GM12801 (cell line): ENCODE measurements around the gene KRT1.

ENCODE experiments used
- CTCF ChIP-seq: IDR thresholded peaks from one replicate; pipeline ENCODE4 v1.5.1; 2011; ENCODE audit warnings: control low read depth; ENCODE audit not compliant: insufficient read length; ENCODE audit errors: extremely low read depth

The KRT1 gene

GRCh38 chr12:52659395-52659794 is 20.8 kb downstream of the KRT1 start:
- no peak for TF ChIP-seq CTCF

GRCh38 chr12:52658196-52658595 is 22.0 kb downstream of the KRT1 start:
- no peak for TF ChIP-seq CTCF

GRCh38 chr12:52657250-52657902 is 22.8 kb downstream of the KRT1 start:
- no peak for TF ChIP-seq CTCF

GRCh38 chr12:52656616-52657015 is 23.6 kb downstream of the KRT1 start:
- no peak for TF ChIP-seq CTCF

- TF ChIP-seq CTCF: no peak
Measured at GRCh38 chr12:52655720-52656124, 24.5 kb downstream of the KRT1 start.

GRCh38 chr12:52655251-52655650 is 25.0 kb downstream of the KRT1 start:
- TF ChIP-seq CTCF: no peak

GRCh38 chr12:52651726-52652261 is 28.4 kb downstream of the KRT1 start, which contains the start of gene KRT2:
TSS of gene KRT2 (minus strand) at chr12:52652211. CDS start at chr12:52652142, 69 bp downstream.
- TF ChIP-seq CTCF: no peak
